Activated CD4-positive, alpha-beta T cell treated with anti-CD3 and anti-CD28 coated beads for 48 hours (primary cell): ENCODE results near the gene NDP.
"Not testable (repeated sequence)": the region's sequence is repeated elsewhere in the genome, so short reads cannot be mapped to it uniquely, and the experiment has no call there.

Experiments used
- DNase-seq: peaks from one replicate; pipeline ENCODE4 v3.0.0-alpha.2; 2020

Gene NDP

GRCh38 chrX:43969504-43970501, 3.4 kb downstream of the NDP start:
- no peak for DNase-seq

DNA sequence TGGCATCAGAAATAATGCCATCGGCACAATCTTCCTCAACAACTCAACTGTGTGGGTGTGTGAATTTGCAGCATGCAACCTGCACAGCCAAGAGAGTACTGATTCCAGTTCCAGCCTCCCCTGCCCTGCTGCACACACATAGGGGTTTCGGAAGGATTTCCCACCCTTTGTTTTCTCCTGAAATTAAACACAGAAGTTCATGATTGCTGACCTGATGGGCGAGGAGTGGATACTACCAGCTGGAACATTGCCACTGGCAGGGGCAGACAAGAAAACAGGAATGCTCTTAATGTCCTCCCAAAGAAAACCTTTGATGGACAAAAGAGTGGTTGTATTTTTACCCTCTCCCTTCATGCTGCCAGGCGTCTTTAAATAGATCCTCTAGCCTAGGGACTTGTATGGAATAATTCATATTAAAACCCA, 4.8 kb downstream of the NDP start:
- no peak for DNase-seq

- no peak for DNase-seq
Measured at GRCh38 chrX:43964936-43965335, 8.3 kb downstream of the NDP start.

DNA sequence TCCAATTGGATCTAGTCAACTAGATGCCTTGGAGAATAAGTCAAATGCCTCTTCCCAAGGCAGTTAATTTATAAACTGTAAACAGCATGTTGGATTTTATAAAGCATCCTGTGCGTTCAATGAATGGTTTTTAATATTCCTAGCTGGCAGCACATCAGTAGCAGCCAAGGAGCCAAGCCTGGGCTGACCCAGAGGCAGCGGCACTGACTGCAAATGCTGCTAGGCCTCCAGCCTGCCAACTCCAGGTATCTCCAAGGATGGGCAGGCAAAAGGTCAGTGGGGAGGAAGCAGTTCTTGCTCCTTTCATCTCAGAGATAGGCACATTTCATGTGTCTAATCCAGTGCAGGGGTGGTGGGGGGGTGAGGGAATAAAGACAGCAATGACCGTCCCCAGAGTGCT, 9.5 kb downstream of the NDP start:
- DNase-seq = no peak

DNA sequence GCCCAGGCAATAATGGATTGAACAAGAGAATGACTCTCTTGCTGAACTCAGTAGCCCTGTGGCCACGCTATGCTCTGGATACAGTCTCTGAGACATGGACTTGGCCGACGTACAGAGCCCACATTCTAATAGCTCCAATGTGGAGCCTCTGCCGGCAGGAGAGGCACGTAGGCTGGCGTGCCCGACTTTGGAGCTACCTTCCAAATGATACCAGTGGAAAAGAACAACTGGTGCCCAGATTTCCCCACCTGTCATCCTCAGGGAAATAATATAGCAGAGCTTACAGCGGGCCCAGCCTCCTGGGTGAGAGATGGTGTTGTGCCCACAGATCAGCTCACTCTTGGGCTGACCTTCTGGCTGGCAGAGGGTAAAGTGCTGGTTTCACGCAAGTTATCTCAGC, 10.6 kb downstream of the NDP start:
- DNase-seq = no peak

DNA sequence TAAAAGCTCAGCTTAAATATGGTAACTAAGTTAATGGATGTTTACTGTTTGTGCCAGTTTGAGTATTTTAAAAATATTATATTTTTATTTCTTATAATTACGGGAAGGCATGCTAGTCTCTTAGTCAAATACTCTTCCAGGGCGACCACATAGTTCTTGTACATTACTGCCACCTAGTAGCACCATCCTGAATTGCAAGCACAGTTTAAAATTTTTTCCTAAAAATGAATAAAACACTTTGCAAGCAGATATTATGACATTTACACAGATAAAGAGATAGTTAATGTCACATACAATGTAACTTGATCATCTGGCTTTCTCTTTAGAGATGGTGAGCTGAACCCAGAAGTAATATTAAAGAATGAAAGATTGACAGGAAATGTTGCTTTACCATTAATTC, 11.5 kb downstream of the NDP start:
- DNase-seq = no peak

DNA sequence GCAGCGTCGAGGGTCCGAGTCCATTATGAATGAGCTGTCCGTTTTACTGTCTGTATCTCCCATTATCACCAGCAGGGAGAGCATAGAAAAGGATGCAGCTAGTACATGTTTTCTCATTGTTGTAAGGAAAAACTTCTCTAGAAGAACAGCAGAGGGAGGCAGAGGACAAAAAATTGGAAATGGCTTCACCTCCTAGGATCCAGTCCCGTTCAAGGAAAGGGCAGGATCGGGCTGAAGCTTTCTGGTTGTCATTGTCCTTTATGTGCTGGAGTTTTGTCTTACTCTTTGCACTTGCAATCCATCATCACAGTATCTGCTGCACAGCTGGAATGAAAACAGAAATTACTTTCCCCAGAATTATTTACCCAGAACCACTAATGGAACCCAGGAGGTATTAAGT, 14.7 kb downstream of the NDP start:
- peak; percentile 4 for DNase-seq

- DNase-seq = no peak
Measured at GRCh38 chrX:43956034-43956433, 17.2 kb downstream of the NDP start.

DNA sequence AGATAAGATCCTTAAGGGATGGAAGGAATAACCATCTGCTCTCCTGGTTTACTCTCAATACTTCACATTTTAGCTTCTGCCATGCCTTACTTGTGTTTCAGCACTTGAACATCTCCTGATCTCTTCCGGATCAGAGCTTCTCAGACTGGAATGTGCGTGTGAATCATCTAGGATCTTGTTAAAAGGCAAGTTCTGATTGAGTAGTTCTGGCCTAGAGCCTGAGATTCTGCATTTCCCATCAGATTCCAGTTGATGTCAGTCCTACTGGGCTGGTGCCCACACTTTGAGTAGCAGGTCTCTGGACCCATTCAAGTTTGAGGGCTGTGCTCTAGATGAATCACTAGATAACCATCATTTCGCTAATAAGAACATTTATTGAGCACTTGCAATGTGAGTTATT, 20.0 kb downstream of the NDP start:
- no peak for DNase-seq

DNA sequence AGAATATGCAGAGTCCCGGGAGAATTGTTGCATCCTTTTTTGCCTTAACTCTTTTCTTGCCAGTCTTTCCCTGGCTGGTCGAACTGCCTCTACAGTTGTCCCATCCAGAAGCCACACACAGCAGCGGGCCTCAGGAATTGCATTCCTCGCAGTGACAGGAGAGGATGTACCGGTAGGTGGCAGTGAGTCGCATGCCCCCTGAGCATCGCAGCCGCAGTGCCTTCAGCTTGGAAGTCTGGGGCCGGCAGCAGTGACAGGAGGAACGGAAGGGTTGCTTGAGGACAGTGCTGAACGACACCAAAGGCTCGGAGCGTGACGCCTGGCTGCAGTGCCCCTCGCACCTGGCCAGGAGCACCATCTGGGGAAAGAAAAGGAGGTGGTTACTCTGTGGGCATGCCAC, 23.5 kb downstream of the NDP start:
- DNase-seq = peak; percentile 39

DNA sequence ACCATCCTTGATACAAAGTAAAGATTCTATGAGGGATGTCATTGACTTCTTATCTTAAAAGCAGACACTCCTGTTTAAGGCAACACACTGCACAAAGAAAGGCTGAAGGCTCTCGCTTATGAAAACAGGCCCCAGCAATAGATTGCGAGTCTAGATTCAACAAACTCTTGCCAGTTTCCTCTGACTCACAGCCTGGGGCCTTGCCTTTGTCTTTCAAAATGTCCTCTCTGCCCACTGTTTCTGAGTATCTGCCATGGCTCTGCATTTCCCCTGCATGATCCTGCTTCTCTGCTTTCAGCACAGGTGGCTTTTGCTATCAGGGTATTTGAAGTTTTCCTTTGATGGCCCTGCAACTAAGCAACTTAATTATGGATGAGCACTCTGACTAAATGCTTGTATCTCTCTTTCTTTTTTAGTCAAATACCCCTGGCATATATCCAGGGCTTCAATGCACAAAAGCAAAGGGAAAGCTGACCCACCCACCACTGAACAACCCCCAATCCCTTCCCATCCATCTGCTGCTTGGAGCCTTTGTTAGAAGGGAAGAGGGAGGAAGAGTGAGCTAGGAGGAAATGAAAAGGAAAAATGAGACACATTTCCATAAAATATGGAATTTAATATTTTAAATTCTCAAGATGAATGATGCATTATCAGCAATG, 32.2 kb downstream of the NDP start:
- no peak for DNase-seq

DNA sequence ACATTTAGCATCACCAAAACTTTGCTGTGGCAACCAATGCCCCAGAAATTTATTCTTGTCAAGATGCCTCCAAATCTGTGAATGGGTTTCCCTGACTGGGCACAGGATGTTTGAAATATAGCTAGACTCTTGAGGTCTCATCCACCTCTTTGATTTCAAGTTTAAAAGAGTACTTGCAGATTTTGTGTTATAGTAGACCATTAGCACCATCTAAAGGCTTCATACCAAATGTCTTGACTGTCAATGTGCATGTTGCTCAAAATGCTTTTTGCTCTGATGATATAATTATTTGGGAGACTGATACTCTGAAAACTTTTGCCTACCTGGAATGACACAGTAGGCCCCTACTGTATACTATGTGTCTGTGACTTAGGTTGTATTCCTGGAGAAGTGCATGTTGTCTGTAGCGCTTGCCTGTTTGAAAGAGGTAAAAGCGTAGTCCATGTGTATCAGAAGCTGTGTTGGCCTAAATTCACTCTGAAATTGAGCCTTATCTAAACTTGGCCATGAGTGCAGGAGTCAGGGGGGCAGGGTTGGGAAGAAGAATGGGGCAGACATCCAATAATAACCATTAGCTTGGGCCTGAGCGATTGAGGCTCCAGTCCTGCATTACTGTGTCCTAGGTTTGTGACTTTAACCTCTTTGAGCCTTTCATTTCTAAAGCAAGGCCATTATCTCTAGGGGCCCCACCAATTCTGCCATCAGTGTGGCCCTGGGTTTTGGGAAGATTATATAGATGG, 33.8 kb downstream of the NDP start:
- no peak for DNase-seq

- not testable (repeated sequence) for DNase-seq
Measured at GRCh38 chrX:43922032-43922431, 51.2 kb downstream of the NDP start.

DNA sequence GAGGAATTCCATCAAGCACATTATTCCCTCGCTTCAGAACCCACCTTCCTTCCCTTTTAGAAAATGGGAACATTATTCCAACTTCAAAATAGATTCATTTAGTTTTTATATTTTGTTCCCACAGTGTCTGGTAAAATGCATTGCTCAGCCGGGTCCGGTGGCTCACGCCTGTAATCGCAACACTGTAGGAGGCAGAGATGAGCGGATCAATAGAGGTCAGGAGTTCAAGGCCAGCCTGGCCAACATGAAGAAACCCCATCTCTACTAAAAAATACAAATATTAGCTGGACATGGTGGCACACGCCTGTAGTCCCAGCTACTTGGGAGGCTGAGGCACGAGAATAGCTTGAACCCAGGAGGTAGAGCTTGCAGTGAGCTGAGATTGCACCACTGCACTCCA, 62.4 kb downstream of the NDP start:
- not testable (repeated sequence) for DNase-seq

GRCh38 chrX:43910012-43910411, 63.2 kb downstream of the NDP start:
- DNase-seq = no peak

DNA sequence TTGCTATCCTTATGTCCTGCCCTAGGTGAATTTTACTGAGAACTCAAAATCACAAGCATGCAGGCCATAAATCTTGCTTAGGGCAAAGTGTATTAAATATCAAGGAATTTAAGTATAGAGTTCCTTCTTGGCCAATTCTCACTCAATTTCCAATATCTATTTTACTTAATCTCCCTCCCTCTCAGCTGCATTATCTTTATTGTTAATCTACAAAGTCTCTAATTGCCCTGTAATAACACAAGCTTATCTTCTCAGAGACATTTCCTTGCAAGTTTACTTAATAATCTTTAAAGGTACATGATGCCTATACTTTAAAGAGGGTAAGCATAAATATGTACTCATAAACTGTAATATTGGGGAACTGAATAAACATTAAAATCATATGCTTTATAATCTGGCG, 64.0 kb downstream of the NDP start:
- no peak for DNase-seq

- DNase-seq = no peak
Measured at GRCh38 chrX:43899878-43900815, 73.0 kb downstream of the NDP start.
